WI38 (cell line): ENCODE results near the gene LRRFIP1.

Source experiments
- H3K4me3 ChIP-seq: 2 replicates; pipeline ENCODE4 v1.5.1; 2011; ENCODE audit warnings: low read depth, mild to moderate bottlenecking, control low read depth, low read length
- CTCF ChIP-seq: IDR thresholded peaks from 2 replicates; pipeline ENCODE4 v1.5.1; 2012; ENCODE audit warnings: low read depth, mild to moderate bottlenecking, control low read depth, low read length

Gene LRRFIP1

GRCh38 chr2:237652181-237652580 is 24.8 kb downstream of the LRRFIP1 start:
- TF ChIP-seq CTCF: no peak
- H3K4me3 ChIP-seq: no peak overlapping the region

GRCh38 chr2:237652854-237653253 is 25.5 kb downstream of the LRRFIP1 start:
- H3K4me3 ChIP-seq: no peak overlapping the region
- no peak for TF ChIP-seq CTCF

- no peak for TF ChIP-seq CTCF
- no peak overlapping the region for H3K4me3 ChIP-seq
Observed at GRCh38 chr2:237653776-237654558, 26.6 kb downstream of the LRRFIP1 start.

- TF ChIP-seq CTCF: no peak
- H3K4me3 ChIP-seq: no peak overlapping the region
Observed at GRCh38 chr2:237657063-237657462, 29.7 kb downstream of the LRRFIP1 start.

GRCh38 chr2:237660381-237660900 is 33.1 kb downstream of the LRRFIP1 start:
- H3K4me3 ChIP-seq: no peak overlapping the region
- TF ChIP-seq CTCF: no peak

- no peak for TF ChIP-seq CTCF
- no peak overlapping the region for H3K4me3 ChIP-seq
Observed at GRCh38 chr2:237661270-237661669, 33.9 kb downstream of the LRRFIP1 start.

GRCh38 chr2:237661799-237662328 is 34.5 kb downstream of the LRRFIP1 start:
- no peak overlapping the region for H3K4me3 ChIP-seq
- TF ChIP-seq CTCF: no peak
